Measurements from ENCODE around the gene PALD1.

PALD1 gene

DNA sequence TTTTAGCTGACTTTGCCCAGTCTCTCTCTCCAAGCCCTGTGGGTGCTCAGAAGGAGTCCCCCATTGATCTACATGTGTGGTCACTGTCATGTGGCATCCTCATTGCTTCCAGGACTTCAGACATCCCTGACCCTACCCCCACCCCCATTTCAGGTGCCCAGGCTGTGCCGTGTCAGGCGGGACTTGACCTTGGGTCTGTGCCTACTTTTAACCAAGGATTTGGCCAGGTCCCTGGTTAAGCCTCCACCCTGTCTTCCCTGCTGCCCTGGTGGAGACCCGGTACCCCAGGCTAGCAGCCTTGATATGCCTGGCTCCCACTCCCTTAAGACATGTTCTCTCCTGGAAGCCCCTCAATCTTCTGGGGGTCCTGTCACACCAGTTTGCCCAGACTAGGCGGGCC lies 92.7 kb downstream of the PALD1 start:
- TF ChIP-seq, protein P1, sequence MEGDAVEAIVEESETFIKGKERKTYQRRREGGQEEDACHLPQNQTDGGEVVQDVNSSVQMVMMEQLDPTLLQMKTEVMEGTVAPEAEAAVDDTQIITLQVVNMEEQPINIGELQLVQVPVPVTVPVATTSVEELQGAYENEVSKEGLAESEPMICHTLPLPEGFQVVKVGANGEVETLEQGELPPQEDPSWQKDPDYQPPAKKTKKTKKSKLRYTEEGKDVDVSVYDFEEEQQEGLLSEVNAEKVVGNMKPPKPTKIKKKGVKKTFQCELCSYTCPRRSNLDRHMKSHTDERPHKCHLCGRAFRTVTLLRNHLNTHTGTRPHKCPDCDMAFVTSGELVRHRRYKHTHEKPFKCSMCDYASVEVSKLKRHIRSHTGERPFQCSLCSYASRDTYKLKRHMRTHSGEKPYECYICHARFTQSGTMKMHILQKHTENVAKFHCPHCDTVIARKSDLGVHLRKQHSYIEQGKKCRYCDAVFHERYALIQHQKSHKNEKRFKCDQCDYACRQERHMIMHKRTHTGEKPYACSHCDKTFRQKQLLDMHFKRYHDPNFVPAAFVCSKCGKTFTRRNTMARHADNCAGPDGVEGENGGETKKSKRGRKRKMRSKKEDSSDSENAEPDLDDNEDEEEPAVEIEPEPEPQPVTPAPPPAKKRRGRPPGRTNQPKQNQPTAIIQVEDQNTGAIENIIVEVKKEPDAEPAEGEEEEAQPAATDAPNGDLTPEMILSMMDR (IDR thresholded peaks at IDR 0.05; ENCODE audit: control insufficient read depth, extremely low read depth, insufficient read depth): no peak
- no peak for DNase-seq (ENCODE audit: low read depth)
- no peak overlapping the region for H3K4me3 ChIP-seq (ENCODE audit: low read depth, low read length)

DNA sequence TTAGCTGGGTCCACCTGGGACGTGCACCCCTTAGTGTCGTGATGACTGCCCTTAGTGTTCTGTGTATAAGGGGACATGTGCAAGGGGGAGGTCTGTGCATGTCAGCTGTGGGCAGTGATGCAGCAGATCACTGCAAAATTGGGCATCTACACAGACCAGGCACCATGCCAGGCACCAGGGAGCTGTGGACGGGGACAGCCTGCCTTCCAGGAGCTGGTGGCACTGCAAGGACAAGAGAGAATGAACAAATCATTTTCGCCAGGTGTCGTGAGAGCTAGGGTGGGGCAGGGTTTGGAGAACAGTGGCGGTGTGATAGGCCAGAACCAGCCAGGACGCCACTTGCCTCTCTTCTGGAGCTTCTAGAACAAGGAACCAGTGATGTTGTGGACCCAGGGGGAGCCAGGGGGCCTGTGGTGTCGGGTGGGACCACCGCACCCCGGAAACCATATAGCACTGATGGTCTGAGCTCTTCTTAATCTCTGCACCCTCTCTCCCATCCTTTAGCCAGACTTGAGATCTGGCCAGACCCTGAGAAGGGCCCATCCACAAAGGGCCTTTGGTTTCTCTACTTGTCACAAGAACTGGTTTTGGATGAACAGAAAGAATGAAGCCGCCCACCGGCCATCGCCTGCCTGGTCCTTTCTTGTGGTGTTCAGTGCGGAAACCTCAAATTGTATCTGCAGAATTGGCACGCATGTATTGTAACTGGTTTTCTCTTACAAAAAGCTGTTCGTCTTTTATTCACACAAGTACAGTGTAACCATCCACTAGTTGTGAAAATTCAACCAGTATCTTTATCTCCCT lies 93.3 kb downstream of the PALD1 start:
- TF ChIP-seq, protein P1 (IDR thresholded peaks at IDR 0.05; ENCODE audit: control insufficient read depth, extremely low read depth, insufficient read depth): no peak
- no peak overlapping the region for H3K4me3 ChIP-seq (ENCODE audit: low read depth, low read length)
- no peak for DNase-seq (ENCODE audit: low read depth)

DNA sequence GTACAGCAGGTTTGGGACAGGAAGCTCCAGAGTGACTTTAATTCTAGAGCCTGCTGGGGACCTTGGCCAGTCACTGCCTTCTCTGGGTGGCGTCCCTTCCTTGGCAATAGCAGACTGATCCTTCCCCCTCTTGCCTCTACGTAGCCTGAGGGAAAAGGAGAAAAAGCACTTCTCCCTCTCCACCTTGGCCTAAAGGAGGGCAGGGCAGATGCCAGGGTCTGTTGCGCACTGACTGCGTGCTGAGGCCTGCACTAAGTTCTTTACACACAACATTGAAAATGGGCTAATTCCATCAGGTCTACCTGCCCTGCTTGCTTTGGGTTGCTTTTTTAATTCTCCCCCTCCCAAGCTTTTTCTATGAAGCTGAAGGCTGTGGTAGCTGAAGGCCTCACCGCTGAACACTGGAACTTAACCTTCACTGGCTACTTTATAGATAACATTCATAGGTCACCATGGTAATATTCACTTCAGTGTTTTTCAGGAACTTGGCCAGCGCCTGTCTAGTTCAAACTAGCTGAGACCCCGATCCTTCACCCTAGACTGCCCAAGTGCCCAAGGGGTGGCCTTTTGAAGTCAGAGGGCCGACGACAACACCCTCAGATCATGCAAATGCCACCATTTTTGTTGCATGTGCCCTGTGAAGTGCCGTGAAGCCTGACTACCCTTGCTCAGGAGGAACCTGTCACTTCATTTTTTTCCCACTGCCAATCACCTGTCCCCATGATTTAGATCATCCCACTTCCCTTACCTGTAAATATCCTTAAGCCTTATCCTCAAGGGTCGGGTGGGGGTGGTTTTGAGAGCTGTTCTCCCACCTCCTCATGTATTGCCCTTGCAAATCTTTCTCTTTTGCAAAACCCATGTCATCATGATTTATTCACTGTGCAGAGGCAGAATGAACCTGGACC lies 95.3 kb downstream of the PALD1 start:
- DNase-seq (ENCODE audit: low read depth): no peak
- H3K4me3 ChIP-seq (ENCODE audit: low read depth, low read length): no peak overlapping the region
- TF ChIP-seq, protein P1 (IDR thresholded peaks at IDR 0.05; ENCODE audit: control insufficient read depth, extremely low read depth, insufficient read depth): no peak

DNA sequence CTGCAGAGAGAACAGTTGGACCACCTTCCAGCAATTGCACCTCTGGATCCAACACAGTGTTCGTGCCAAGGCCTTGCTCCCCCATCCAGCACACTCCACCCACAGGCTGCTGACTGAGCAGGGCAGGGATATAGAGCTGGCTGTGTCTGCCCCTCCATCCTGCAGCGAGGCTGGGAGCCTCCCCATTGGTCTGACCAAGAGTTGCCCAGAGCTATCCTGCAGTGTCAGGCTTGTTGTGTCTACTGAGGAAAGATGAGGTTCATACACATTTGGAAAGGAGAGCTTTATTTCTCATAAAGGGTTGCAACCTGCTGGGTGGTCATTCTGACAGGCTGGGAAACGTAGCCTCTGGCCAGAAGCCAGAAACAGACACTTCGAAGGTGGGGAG lies 96.9 kb downstream of the PALD1 start:
- TF ChIP-seq, protein P1 (IDR thresholded peaks at IDR 0.05; ENCODE audit: control insufficient read depth, extremely low read depth, insufficient read depth): no peak
- H3K4me3 ChIP-seq (ENCODE audit: low read depth, low read length): no peak overlapping the region
- no peak for DNase-seq (ENCODE audit: low read depth)

DNA sequence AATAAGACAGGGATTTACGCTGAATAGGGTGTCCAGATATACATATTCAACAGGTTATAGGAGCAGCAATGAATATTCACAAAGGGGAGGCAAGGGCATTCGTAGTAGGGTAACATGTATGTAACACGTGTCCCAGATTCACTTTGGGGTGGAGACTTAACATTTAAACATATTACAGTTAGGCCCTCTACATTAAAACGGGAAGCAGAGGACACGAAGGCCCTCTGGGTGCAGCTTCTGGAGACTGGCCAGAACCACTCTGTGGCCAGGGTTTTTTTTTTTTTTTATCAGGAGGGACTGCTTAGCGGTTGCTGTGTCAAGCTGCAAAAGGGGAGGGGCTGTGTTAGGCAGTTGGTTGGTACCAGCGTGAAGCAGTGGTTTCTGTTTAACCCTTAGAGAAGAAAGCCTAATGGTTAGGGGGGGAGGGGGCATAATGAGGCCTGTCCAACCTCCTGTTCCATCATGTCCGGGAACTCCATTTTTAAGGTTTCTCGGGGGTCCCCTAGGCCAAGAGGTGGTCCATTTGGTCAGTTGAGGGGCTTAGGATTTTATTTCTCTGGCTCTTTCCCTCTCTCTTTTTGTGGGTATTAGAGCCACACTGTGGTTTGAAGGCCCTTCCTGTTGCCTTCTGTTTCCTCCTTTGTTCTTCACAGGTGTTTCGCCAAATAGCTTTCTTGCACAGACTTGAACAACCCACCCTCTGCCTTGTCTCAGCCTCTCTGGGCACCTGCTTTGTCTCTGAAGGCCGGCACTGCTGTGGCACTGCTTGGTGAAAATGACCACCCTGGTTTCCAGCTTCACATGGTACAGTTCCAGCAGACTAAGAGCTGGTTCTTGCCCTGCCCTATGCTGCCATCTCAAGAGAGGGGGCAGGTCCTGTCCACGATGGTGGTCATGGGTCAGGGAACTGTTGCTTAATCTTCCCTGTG lies 97.6 kb downstream of the PALD1 start:
- TF ChIP-seq, protein P1 (IDR thresholded peaks at IDR 0.05; ENCODE audit: control insufficient read depth, extremely low read depth, insufficient read depth): no peak

DNA sequence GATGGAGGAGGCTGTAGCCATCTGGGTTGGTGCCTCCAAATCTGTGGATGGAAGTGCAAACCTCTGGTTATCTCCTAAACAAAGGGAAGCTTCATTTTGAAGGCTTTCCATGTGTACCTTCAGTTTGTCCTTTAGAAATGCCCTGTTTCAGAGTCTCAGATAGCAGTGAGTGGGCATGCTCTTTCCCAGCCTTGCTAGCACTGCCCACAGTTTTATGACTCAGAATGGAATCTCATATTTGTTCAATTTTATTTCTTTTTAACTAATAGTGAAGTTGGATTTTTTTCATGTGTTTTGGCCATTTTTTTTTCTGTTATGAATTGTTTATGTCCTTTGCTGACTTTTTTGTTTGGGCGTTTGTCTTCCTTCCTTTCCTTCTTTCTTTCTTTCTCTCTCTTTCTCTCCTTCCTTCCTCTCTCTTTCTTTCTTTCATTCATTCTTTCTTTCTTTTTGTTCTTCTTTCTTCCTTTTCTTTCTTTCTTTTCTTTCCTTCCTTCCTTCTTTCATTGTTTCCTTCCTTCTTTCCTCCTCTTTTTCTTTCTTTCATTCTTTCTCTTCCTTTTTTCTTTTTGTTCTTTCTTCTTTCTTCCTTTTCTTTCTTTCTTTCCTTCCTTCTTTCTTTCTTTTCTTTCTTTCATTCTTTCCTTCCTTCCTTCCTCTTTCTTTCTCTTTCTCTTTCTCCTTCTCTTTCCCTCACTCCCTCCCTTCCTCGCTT lies 98.4 kb downstream of the PALD1 start:
- no peak for DNase-seq (ENCODE audit: low read depth)
- TF ChIP-seq, protein P1 (IDR thresholded peaks at IDR 0.05; ENCODE audit: control insufficient read depth, extremely low read depth, insufficient read depth): no peak
- no peak overlapping the region for H3K4me3 ChIP-seq (ENCODE audit: low read depth, low read length)

More for the DNA sequence above, 97.6 kb downstream of the PALD1 start:
- DNase-seq (ENCODE audit: low read depth): no peak
- H3K4me3 ChIP-seq (ENCODE audit: low read depth, low read length): no peak overlapping the region
